Measurements from ENCODE around the gene PPP4R2.

Gene PPP4R2, protein sequence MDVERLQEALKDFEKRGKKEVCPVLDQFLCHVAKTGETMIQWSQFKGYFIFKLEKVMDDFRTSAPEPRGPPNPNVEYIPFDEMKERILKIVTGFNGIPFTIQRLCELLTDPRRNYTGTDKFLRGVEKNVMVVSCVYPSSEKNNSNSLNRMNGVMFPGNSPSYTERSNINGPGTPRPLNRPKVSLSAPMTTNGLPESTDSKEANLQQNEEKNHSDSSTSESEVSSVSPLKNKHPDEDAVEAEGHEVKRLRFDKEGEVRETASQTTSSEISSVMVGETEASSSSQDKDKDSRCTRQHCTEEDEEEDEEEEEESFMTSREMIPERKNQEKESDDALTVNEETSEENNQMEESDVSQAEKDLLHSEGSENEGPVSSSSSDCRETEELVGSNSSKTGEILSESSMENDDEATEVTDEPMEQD
- total RNA-seq, result 112 to 139 reads per million in 2 donors

DNA sequence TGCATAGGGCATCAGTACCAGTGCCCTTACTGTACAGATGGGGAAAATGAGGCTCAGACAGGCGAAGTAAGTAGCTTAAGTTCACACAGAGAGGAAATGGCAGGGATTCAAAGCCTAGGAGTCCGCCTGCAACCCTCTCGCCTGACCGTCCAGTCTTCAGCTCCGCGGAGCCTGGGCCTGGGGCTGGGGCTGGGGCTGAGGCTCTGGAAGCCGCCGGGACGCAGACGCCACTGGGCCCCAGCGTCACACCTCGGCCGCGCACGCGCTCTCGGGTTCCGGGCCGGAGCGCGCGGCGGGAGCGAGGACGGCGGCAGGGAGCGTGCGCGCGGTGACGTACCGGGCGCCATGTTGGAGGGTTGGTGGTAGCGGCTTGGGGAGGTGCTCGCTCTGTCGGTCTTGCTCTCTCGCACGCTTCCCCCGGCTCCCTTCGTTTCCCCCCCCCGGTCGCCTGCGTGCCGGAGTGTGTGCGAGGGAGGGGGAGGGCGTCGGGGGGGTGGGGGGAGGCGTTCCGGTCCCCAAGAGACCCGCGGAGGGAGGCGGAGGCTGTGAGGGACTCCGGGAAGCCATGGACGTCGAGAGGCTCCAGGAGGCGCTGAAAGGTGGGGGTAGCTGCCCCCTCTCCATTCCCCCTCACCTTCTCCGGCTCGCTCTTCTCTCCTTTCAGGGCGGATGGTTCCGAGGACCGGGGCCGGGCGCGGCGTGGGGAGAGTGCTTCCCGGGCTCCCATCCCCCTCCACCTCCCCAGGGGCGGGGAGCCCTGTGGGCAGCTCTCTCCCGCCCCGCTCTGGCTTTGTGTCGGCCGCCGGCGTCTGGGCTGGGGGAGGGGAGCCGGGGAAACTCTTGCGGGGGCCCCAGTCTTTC is at the start of gene PPP4R2:
Gene PPP4R2 (plus strand): TSS at position 339 of the 861 bp plus-strand sequence. CDS start 227 bp downstream, at position 566.
- peak; percentile 86 for DNase-seq

DNA sequence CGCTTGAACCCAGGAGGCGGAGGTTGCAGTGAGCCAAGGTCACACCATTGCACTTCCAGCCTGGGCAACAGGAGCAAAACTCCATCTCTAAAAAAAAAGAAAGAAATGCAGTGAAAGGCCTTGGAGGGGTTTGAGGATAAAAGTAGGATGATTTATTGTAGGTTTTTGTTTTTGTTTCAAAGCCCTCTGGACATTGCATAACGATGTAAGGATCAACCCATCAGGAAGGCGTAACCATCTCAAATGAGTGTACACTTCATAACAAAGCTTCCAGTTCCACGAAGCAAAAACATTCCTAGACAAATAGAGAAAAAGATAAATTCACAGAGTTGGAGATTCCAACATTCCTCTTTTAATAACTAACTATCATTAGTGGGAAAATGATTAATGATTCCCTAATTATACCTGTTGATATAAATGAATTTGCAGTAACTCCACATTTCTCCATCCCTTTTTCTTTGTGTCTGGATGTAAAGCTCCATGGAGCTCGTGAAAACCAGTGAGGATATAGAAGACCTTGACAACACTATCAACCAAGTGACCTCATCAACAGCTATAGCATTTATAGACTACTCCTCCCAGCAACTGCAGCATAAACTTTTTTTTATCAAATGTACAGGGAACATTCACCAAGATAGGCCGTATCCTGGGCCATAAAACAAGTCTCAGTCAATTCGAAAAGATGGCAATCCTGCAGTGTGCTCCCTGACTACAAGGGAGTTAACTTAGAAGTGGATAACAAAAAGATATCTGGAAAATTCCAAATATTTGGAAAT is 48.7 kb upstream of the PPP4R2 start:
- DNase-seq, result no peak

- DNase-seq, result no peak
These were observed 47.6 kb upstream of the PPP4R2 start for GRCh38 chr3:72949016-72949415.

- no peak for DNase-seq
These were observed 46.2 kb upstream of the PPP4R2 start for GRCh38 chr3:72950372-72950771.

GRCh38 chr3:72950801-72951200 is 45.8 kb upstream of the PPP4R2 start:
- DNase-seq, result no peak

DNA sequence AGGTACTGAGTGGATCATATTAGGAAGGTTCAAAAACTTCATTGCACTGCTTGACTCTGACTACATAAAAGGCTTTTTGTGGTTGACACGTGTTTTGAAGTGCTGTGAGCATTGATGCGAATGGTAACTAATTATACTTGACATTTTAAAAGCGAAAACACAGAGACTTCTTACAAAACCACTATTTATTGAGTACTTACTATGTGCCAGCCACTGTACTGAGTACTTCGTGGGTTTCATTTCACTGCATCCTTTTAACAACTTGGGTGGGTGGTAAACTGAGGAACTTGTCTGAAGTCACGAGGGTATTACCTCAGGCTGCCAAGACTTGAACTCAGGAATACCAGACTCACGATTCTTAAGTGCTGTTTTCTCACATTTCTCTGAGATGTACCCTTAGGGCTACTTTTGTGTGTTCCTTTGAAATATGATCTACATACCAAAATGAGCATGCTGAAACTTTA is 45.3 kb upstream of the PPP4R2 start:
- no peak for DNase-seq

- no peak for DNase-seq
These were observed 43.2 kb upstream of the PPP4R2 start for GRCh38 chr3:72953325-72953956.

DNA sequence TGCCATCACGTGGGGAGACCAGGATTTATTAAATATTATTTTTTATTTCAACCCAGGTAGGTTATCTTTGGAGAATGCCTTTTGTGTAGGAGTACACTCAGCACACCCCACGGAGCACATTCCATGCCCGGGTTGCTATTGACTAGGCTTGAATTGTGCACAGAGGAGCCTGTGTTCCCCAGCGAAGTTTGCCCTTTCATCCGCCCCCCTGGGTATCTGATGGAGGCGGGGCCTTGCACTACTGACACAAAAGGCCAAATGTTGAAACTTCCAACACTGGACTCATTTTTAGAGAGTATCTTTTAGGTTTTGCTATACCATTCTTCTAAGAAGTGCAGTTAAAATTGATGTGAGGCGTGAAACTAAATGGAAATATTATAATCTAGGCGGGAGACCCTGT is 39.3 kb upstream of the PPP4R2 start:
- DNase-seq, result no peak

DNA sequence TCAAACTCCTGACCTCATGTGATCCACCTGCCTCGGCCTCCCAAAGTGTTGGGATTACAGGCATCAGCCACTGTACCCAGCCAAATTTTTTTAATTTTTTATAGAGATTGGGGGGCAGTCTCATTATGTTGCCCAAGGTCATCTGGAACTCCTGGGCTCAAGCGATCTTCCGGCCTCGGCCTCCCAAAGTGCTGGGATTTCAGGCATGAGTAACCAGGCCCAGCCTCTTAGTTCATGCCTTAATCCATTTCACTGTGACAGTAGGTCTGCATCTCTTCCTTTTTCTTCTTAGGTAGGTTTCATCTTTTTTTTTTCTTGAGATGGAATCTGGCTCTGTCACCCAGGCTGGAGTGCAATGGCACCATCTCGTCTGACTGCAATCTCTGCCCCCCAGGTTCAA is 37.3 kb upstream of the PPP4R2 start:
- no peak for DNase-seq

DNA sequence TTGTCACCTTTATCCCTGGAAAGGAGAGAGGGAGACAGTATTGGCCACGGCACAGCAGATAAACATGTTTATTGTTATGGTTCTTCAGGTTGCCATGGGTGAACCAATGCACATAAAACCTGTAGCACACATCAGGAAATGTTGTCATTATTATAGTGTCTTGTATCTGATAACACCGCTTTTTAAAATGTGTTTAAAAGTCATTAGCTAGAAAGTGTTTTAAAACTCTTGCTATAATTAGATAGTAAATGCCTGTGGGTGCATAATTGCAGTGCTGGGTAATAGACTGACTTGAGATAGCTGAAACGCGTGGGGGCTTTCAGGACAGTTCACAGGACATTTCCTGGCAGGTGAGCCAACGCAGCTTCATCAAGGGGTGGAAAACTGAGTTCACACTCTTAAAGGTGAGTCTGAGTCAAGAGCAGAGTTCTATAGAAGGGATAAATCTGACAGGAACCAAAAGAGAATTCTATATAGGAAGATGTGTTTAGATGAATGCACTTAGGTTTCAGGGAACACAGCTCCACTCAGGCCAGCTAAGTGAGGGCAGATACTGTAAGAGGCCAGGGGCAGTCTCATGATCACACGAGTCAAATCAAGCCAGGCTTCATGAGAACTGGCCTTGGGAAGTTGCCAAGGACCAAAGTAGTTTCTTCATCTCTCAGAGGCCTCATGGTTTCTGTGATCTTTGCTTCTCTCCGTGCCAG is 35.6 kb upstream of the PPP4R2 start:
- DNase-seq, result no peak

GRCh38 chr3:72961752-72962151 is 34.9 kb upstream of the PPP4R2 start:
- DNase-seq, result no peak

- no peak for DNase-seq
These were observed 34.3 kb upstream of the PPP4R2 start for GRCh38 chr3:72962317-72962716.

DNA sequence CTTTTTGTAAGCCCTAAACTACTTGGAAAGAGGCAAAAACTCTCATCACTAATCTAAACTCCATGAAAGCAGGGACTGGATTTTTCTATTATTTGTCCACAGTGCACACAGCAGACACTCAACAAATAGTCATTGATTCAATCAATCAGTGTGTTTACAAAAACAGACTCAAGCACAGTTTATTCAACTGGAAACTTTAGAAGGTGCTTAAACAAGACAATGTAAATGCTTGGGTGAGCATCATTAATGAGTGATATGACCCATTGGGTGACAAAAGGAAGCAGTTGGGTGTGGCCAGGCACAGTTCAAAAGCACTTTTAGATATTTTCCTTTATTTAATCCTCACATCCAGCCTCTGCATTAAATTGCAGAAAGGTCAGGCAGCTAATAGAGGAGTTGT is 32.0 kb upstream of the PPP4R2 start:
- DNase-seq, result no peak

- no peak for DNase-seq
These were observed 28.3 kb upstream of the PPP4R2 start for GRCh38 chr3:72968266-72968664.

GRCh38 chr3:72969766-72970165 is 26.8 kb upstream of the PPP4R2 start:
- no peak for DNase-seq

DNA sequence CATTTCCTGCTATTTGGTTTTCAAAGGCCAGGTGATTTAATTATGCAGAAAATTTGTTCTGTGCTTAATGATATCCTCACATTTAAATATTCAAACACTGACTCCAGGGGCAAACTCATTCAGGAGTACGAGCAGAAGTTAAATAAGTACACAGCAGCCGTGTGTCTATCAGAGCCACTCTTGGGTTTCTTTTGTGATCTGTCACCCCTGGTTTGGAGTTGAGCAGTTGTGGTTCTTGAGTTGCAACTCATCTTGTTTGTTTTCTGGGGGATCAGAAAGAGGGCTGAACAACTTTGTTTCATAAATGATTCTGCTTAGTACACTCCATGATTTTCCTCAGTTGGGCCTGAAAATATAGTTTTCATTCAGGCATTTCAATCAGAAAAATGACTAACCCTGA is 25.7 kb upstream of the PPP4R2 start:
- no peak for DNase-seq

DNA sequence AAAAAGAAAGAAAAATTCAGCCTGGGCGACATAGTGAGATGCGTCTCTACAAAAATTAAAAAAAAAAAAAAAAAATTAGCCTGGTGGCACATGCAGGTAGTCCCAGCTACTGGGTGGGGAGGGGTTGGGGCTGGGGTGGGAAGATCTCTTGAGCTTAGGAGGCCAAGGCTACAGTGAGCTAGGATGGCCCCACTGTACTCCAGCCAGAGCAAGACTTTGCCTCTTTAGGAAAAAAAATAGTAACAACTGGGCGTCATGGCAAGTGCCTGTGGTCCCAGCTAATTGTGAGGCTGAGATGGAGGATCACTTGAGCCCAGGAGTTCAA is 23.9 kb upstream of the PPP4R2 start:
- no peak for DNase-seq

DNA sequence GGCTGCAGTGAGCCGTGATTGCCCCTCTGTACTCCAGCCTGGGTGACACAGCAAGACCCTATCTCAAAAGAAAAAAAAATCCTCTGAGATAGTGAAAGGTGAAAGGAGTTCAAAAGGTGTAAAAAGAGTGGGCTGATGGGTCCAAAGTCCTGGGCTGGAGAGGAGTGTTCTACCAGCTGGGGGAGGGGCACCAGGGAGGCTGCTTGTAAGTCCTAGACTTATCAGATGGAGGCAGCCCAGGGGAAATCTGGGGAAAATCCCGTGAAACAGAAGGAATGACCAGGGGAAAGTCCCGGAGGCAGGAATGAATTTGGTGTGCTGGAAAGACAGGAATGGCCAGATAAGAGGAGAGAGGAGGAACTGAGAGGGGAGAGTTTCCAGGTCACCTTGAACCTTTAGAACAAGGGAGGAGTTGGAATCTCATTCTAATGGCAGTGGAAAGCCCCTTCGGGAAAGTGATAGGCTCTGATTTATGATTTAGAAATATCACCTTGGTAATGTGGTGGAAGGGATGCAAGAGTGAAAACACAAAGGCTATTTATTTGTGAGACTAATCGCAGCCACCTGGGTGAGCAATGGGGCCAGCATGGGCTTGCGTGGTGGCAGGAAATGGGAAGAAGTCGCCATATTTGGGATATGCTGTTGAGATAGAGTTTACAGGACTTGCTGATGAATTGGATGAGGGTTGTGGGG is 23.4 kb upstream of the PPP4R2 start:
- DNase-seq, result no peak

DNA sequence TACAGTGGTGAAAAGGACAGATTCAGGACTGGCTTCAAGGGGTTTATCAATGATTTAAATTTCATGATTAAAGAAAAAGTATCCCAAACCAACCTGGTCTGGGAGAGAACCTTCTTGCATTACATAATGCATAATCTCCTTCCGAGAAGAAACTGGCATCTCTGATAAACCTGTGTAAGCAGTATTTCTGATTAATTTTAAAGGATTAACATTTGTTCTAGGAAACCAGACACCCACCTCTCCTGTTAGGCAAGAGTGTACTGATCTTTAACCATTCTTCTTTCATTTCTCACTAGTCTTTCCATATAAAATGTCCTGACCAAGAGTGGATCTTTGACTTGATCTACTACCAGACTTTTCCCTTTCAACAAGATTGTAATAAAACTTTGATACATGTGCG is 22.8 kb upstream of the PPP4R2 start:
- DNase-seq, result no peak

- no peak for DNase-seq
These were observed 21.7 kb upstream of the PPP4R2 start for GRCh38 chr3:72974956-72975355.

DNA sequence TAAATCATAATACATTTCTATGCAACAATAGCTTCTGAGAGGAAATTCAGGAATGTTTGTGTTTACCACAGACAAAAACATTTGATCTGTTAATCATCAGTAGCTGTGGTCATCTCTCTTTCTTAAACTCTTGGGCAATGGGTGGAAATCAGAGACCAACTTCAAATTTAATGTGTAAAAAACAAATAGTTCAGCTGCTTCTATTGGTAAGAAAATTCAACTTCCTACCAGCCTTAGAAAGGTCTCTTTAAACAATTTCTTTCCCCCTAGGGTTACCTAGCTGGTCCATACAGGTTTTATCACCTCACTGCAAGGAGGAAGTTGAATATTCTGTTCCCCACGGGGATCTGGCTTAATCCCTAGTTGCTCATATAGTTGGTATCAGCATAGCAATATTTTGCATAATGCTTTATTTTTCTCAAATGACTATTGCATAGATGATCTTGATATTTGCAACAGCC is 20.3 kb upstream of the PPP4R2 start:
- DNase-seq, result no peak

Data from T-helper 9 cell (primary cell).